SIG-M5 treated with dmso at 0.1 percent for 504 hours (cell line): ENCODE results near the gene CRADD.
"Not testable (repeated sequence)": the region's sequence is repeated elsewhere in the genome, so short reads cannot be mapped to it uniquely, and the experiment has no call there.

Source experiments
- DNase-seq: peaks from one replicate; lab custom pipeline; 2025; ENCODE audit not compliant: unreplicated experiment; lab: John Stamatoyannopoulos, UW

Gene CRADD

GRCh38 chr12:93756288-93756687 is 79.1 kb downstream of the CRADD start:
- DNase-seq = no peak

DNA sequence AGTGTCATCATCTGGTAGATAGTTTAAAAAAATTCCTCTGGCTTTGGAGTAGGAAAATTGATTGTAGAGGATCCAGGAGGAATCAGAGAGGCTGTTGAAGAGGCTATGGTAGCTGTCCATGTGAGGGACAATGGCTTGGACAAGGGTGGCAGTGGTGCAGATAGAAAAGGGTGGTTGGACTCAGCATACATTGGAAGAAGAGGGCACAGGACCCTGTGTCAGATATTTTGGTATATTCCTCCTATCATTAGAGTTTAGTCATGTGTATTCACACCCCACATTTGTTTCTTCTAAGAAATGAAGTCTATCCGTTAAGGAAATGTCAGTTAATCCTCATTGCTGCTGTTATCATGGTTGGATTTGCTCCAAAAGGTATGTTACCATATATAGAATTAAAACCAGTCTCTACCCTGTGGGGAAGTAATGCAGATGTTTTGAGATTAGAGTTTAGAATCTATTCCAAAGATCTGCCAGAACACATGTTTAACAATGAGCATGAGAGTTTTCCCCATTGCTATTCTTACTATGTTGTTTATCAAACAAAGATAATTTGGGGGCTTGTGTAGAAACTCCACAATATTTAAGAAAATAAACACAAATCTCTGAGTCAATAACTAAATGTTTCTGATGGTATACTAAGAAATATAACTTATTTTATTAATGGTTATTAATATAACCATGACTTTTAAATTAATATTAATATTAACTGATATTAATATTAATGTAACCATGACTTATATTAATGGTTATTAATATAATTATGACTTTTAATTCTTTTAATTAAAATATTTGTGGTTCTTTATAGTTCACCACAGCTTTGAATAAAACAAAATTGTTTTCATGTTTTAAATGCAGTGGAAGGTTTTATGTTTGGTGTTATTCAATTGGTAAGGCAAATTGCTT is 80.9 kb downstream of the CRADD start:
- DNase-seq = no peak

DNA sequence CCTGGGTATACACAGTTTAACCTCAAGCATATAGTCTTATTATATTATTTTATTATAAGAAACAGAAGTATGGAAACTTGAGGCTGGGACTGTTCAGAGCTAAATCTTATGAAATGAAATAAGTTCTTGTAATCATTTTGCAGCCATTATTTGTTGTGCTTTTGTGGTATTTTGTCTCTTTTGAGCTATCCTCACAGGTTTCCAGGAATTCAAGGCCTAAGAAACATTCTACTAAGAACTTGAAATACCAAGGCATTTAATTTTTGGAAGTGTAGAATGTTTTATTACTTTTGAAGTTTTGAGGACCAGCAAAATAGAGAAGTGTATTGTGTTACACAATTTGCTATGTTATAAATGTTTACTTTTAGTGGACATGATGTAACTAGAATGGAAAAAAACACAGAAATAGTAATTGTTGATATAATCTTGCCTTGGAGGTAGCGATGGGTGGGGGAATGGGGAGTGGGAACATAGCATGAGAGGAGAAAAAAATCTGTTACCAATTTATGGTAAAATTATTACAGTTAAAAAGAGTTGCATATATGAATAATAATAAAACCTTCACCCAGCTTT is 81.7 kb downstream of the CRADD start:
- DNase-seq = no peak

DNA sequence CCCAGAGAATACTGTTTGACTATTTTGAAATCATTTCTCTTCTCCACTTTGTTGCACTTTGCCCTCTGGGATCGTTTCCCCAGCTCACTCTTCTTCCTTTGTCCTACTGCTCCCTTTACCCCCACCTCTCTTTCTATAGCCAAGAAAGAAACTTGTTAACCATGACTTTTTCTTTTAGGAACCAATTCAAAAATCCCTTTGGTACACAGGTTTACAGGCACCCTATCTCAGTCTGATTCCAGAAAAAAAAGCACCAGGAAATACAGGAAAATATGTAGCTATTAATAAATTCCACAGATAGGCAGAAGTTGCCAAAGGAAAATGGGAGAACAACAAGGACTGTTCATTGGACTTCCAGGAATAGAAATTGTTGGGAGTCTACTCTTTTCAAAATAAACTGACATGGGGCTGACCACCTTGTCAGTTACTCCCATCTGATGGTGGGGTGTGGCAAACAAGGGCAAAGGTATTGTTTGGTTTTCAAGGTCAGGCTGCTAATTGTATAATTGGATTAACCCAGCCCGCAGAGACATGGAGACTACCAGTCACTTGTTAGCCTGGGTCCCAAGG is 82.4 kb downstream of the CRADD start:
- DNase-seq = no peak

- no peak for DNase-seq
These were observed 83.2 kb downstream of the CRADD start for GRCh38 chr12:93760275-93760875.

DNA sequence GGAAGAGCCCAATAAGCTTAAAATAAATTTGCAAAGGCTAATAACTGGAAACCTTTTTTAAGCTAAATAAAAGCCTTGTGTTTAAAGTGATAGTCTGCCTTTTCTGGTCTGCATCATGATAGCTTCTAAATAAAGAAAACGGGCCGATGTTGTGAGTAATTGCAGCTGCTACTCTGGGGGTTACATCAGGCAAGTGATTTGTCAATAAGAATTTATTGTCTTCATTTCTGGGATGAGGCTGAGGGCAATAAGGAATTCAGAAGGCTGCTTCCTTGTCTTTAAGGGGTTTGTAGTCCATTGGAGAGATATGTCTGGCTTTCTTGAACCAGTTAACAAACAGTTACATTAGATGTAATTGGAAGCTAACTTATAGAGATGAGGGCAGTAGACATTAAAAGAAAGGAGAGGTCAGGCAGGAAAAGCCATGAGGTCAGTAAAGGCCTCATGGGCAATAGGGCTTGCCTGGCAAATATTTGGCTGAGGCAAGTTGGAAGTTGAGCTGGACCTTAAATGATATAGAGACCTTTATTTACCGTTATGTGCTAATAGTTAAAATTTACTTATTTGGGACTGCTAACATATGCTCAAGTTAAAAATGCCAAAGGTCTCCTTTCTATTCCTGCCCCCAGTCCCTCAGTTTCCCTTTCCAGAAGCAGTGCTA is 85.0 kb downstream of the CRADD start:
- no peak for DNase-seq

DNA sequence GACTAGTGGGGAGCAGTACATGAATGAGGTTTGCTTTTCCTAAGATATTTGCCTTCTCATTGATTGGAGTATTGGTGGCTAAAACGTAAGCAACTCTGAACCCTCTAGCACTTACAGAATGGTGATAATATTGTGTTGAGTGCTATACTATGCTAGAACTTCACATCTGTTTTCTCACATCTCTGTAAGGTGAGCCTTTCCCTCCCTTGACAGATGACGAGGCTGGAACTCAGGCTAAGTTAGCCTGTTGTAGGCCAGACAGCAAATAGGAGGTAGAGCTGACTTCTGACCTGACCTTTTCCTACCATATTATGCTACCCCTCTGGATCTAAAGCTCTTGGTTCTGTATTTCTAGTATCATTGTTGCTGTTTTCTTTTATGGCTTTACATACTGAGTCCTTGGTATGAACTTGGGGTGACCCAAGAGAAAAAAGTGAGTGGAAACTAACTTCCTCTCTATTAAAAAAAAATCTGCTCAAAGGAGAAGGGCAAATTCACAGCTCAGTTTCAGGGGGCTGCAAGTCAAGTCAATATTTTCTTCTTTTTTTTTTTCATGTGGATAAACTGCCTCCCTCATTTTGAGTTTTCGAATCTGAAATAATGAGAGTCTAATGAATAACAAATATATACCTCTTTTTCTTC is 85.9 kb downstream of the CRADD start:
- no peak for DNase-seq

GRCh38 chr12:93763746-93764147 is 86.6 kb downstream of the CRADD start:
- no peak for DNase-seq

DNA sequence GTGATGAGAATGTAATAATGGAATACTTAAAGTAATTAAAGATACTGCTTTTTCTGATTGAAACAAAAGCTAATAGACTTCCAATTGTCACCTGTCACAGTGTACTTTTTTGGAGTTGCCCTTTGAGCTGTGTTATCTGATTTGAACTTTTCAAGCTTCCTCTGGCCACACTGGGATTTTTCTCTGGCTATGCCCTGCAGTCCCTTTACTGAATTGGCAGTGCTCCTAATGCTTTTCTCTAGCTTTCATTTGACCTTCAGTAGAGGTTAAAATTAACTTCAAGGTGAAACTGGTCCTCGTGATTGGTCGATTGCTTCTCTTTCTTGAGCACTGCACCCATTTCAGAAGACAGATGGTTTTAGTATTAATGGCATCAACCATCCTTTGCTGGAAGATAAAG is 89.2 kb downstream of the CRADD start:
- no peak for DNase-seq

DNA sequence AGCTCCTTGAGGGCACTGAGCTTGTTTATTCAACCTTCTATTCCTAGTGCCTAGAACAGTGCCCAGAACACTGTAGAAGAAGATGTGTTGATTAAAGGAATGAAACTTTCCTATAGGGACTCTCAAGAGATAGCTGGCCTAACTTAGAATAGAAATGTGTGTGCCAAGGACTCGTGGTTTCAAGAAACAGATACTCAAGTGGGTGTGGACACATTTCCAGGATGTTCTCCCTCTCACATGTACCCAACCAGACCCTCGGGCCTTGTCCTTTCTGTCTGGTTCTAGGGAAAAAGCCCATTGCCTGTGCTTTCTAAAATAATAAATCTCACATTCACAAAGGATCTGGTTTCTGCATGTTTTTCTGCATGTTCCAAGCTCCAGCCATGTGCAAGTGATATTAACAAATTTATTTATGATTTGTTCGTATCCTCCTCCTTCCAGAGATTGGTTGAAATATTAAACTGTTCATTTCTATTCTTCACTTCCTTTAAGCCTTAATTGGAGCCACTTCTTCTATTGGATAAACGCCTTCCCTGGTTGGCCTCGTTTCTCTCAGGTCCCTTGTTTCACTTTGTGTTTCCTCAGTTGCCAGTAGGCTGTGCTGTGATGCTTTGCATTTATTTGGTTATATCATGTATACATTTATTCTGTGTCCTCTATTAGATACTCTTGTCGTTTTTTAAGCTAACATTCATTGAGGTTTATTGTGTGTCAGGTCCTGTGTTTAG is 89.8 kb downstream of the CRADD start:
- DNase-seq = peak; percentile 56

DNA sequence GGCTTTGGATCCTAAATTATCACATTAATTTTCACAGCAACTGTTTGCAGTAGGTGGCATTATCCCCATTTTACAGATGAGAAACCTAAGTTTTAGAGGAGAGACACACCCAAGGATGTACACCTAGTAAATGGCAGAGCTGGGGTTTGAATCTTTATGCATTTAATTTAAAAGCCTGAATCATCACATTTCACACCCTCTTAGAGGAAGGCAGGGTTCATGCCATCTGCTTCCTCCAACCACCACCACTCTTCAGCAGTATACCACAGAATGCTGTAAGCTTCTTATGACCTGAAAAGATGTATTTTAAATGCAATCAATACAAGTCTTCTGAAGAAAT is 90.3 kb downstream of the CRADD start:
- DNase-seq = no peak

DNA sequence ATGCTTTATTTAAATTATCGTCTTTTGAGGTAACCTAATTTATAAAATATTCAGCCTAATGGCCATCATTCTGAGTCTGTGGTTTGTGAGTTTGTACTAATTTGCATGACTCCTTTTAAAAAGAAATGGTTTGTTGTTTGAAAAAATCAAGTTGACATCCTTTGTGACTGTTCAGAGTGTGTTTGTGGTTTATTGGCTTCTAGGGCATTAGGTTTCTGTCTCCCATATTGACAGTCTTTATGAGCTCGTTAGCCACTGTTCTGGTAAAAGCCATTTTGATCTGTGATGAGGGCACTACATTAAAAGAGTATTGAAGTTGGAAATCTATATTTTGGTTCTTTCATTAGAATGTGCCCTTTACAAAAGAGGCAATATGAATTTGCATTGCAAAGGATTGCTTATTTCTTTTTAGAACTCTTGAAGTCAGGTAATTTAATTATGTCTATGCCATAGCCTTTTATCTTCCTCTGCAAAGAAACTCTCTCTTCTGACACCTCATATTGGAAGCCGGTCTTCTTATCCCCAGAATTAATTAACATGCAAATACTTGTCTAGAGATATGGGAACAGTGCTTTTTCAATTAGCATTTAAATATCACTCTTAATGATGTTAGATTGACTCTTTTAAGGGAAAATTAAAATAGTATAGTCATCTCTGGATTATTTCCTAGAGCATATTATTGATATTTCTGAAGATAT is 95.0 kb downstream of the CRADD start:
- DNase-seq = no peak

DNA sequence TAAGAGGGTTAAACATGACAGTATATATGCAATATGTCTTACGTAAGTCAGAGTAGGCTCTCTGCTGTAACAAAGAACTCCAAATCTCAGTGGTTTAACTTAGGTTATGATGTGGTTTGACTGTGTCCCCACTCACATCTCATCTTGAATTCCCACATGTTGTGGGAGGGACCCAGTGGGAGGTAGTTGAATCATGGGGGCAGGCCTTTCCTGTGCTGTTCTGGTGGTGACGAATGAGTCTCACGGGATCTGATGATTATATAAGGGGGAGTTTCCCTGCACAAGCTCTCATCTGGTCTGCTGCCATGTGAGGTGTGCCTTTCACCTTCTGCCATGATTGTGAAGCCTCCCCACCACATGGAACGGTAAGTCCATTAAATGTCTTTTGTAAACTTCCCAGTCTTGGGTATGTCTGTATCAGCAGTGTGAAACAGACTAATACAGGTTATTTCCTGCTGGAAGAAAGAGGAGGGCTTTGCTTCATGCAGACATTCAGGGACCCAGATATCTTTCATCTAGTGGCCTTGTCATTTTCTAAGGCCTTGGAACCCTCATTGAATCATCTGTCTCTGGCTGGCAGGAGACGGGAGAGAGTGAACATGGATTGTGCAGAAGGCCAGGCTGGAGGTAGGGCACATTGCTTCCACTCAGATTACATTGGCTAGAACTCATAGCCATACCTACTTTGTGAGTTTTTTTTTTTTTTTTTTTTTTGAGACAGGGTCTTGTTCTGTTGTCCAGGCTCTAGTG is 96.1 kb downstream of the CRADD start:
- DNase-seq = peak; percentile 87

DNA sequence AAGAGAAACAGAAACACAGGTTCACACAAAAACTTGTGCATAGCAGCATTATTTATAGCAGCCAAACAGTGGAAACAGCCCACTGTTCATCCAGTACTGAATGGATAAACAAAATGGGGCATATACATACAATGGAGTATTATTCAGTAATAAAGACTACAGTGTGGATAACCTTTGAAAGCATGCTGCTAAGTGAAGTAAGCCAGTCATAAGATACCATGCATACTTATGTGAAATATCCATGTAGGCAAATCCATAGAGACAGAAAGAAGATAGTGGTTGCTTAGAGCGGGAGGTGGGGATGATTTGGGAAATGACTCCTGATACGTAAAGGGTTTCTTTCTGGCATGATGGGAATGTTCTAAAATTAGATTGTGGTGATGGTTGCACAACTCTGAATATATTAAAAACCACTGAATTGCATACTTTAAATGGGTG is 99.4 kb downstream of the CRADD start:
- no peak for DNase-seq

DNA sequence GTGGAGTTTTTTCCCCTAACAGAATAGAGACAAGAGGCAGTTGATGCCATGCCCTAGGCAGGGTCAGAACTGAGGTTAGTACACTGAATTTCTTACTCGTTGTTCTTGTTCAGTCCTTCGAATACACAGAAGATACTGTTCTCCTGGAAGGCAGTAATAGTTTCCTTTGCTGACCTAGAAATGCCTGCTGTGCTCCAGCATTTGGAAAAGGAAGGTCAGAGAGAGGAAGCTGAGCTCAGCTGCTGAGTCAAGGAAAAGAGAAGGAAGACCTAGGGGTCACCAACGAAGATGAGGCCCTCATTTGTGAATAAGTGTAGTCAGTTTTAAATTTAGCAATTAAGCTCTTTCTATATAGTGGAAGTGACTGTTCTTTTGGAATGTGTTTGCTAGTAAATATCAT is 100.1 kb downstream of the CRADD start:
- DNase-seq = no peak

DNA sequence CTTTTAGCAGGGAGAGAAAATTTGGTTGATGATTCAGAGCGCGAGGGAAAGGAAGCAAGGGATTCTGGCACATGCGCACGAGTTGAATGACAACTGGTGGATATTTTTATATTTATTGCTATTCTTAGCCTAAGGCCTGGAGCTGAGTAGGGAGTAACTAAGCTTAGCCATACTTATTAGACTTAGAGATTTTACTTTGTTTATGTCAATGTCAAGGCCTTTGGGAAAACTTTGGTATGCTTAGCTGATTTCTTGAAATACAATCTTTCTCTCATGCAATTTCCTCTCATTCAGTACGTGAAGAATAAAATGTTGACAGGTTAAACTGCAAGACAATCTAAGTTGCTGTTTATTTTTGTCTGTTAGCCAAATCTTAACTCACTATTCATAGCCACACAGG is 101.1 kb downstream of the CRADD start:
- no peak for DNase-seq

DNA sequence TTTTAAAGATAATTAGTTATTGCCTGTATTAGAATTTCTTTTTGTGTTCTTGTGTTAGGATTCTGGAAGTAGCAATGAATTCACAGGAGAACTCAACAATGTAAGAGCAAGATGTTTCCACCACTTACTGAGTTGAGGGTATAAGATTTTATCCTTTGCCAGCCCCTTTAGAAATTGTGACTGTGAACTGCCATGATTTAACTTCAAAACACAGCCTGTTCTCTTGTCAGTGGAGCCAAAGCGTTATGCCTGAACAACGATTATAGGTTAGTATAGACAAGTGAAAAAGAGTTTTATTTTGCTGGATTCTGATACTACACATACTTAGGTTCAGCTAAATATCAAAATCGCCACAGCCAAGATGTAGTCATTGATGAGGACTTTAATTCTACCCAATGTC is 101.6 kb downstream of the CRADD start:
- DNase-seq = no peak

- DNase-seq = no peak
These were observed 103.0 kb downstream of the CRADD start for GRCh38 chr12:93780101-93780641.

DNA sequence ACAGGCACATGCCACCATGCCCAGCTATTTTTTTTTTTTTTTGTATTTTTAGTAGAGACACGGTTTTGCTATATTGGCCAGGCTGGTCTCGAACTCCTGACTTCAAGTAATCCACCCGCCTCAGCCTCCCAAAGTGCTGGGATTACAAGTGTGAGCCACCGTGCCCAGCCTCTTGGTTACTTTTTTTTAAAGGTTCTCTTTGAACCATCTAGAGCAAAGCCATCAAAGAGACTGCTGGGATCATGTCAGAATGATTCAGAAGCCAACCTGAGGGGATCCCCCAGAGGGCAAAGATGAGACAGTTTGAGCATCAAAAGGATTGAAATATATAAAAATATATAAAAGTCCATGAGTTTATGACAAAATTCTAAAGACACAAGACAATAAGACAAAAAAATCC is 103.7 kb downstream of the CRADD start:
- not testable (repeated sequence) for DNase-seq
